GM12874 (cell line): ENCODE data around the gene PDE4D.

Experiments
- TF ChIP-seq, protein P1 (sequence below): IDR thresholded peaks from 2 replicates; pipeline ENCODE4 v1.5.1; 2011; ENCODE audit warnings: low read depth, mild to moderate bottlenecking, control low read depth, low read length, moderate library complexity; ENCODE audit not compliant: insufficient read depth

Gene PDE4D

DNA sequence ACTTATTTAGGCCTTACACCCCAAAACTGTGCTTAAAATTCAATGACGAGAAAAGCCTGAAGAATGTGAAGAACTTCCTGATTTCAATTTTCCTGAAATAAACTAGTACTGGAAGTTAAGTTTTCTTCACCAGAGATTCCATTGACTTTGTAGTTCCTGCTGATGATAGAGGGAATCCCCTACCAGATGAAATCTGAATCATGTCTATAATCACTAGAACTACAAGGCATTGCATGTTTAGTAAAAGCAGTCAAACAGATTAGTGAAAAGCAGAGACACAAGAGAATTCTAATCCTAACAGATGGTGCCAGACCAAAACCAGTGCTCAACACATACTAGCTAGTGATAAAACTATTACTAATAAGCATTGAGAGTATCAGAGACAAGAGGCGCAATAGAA is 130.0 kb downstream of the PDE4D start:
- TF ChIP-seq, protein P1, sequence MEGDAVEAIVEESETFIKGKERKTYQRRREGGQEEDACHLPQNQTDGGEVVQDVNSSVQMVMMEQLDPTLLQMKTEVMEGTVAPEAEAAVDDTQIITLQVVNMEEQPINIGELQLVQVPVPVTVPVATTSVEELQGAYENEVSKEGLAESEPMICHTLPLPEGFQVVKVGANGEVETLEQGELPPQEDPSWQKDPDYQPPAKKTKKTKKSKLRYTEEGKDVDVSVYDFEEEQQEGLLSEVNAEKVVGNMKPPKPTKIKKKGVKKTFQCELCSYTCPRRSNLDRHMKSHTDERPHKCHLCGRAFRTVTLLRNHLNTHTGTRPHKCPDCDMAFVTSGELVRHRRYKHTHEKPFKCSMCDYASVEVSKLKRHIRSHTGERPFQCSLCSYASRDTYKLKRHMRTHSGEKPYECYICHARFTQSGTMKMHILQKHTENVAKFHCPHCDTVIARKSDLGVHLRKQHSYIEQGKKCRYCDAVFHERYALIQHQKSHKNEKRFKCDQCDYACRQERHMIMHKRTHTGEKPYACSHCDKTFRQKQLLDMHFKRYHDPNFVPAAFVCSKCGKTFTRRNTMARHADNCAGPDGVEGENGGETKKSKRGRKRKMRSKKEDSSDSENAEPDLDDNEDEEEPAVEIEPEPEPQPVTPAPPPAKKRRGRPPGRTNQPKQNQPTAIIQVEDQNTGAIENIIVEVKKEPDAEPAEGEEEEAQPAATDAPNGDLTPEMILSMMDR: no peak

DNA sequence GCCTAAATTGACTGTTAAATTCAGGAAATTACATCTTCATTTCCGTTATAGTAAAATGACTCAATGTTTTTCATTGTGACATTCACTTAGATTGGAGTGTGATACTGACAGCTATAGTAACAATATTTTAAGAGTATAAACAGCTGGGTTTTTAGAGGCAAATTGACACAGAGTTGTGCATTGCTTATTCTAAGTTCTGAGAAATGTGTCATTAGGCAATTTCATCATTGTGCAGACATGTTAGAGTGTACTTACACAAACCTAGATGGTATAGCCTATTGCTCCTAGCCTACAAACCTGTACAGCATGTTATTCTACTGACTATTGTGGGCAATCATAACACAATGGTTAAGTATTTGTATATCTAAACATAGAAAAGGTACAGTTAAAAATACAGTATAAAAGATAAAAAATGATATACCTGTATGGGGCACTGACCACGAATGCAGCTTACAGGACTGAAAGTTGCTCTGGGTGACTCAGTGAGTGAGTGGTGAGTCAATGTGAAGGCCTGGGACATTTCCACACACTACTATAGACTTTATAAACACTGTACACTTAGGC is 132.7 kb downstream of the PDE4D start:
- TF ChIP-seq, protein P1: no peak

DNA sequence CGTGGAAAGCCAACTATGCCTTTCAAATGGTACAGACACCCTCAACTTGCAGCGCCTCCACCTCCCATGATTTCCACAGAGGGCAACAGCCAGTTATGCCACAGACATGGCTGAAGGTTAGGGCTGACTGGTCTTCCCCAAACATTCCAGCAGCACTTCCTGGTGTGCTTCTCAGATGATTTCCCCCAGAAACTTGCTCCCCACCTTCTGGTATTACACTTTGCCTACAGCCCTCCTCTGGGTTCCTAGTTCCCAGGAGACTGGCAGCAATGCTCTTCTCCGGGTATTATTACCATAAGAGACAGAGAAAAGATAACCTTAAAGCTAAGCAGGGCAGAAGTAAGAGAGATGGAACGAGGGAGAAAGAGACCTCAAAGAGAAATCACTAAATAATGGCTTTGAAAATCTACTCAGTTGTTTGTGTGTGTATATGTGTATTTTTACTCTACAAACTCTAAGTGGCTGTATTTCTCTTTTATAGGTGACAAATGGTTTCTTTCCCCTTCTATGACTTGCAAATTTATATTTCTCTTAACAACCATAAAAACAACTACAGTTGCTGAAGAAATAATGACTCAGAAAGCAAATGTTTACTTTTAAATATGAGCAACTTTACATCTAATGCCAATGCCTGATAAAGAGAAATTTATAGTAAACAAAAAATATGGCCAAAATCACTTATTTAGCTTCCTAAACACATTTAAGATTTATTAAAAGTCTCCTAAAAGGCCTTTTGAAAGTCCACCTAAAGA is 133.8 kb downstream of the PDE4D start:
- TF ChIP-seq, protein P1: no peak

DNA sequence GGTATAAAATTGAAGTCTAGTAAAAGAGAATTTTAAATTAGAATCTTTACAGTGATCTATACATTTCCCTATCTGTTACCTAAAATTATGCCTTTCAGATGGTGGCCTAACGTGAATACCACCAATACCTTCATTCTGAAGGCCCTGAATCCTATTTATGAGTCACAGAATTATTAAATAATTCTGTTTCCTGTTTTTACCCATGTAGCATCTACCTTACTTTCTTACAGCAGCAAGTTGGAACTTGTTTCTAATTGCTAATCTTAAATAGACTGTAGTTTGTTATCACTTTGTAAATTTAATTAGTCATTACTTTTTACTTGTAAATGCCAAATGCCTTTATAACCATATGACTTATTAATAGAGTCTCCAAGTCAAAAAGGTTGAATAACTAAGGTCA is 135.0 kb downstream of the PDE4D start:
- TF ChIP-seq, protein P1: no peak

DNA sequence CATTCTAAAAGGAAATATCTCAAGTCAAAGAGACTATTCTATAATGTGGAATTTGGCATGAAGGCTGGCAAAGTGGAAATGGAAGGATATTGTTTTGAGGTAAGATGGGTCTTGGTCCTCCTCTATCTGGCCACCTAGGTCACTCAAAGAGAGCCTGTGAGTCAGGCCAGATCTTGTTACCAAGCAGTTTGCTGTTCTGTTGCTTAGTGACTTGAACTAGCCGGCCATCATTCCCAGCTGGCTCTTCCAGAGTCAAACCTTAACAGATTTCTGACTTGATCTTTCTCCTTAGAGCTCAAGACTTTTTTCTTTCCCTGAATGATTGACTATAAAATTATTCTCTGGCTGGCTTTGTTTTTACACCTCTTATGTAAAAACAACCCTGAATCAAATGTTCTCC is 136.1 kb downstream of the PDE4D start:
- TF ChIP-seq, protein P1: no peak

DNA sequence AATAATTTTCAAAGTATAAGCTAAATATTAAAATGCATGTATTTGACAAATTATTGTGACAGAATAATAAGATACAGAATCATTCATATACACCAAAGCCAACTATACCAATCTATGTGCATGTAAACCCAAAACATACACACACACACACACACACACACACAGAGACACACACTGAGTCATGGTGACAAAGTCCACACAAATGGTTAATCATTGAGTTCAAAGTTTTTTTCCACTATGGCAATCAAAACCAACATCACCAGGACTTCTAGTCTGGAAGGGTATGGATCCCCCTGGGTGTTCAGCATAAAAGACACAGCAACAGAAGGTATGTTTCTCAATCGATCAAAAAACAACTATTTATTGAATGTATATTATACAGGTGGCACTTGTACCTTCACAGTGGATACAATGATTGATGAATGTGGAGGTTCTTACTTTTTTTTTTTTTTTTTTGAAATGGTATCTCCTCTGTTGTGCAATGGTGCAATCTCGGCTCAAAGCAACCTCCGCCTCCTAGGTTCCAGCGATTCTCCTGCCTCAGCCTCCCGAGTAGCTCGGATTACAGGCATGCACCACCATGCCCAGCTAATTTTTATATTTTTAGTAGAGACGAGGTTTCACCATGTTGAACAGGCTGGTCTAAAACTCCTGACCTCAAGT is 137.0 kb downstream of the PDE4D start:
- TF ChIP-seq, protein P1: no peak

DNA sequence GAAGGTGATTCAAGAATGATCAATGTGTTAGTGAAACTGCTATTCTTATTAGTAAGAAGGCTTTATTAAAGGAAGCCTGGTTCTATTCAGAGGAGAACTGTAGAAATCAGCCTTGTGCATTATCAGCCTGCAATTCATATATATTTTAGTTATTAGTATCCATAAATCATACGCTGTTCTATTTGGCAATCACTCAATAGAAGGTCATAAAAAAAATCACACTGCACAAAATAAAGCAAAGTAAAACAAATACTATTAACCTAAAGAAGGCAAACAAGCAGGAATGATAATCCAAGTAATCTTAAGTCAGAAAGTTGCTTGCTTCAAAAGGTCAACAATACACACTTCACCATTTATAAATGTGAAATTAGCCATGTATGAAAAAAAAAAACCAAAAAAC is 138.1 kb downstream of the PDE4D start:
- TF ChIP-seq, protein P1: no peak
